Activated T-cell treated with anti-CD3 and anti-CD28 coated beads for 1 hour (primary cell): ENCODE data around the gene CDK13.

ENCODE experiments used
- DNase-seq: peaks from one replicate; pipeline ENCODE4 v3.0.0-alpha.2; 2020; ENCODE audit warnings: low read depth

CDK13 gene

GRCh38 chr7:40148671-40149070 is 198.6 kb downstream of the CDK13 start:
- no peak for DNase-seq
